IMR-90 (cell line): Measurements from ENCODE around the gene ADAMTS12. TPM values are rescaled to one million over a fixed set of nuclear protein-coding genes. Genes with fewer than 3 reads are reported as not detected.

Experiments used
- ATAC-seq: fragments of 200-7000 bp; cut with Tn5 transposase; 2 replicates; pipeline ENCODE4 v1.9.1; 2020; ENCODE audit warnings: low read depth, mild to moderate bottlenecking, moderate library complexity
- BruUV-seq: library from RNA; stranded (reverse); fragments of 400-500 nt; replicated peaks from 2 replicates; lab custom pipeline; 2021; lab: Mats Ljungman, UMichigan
- CTCF ChIA-PET: fragments of 300-600 bp; formaldehyde crosslinking; extraction: SDS; loops from one replicate; lab custom pipeline; 2021; ENCODE audit warnings: antibody characterized with exemption; lab: Yijun Ruan, JAX
- POLR2A ChIA-PET: fragments of 300-600 bp; sonication (Branson Sonifier 250); formaldehyde crosslinking; loops from one replicate; lab custom pipeline; 2022; ENCODE audit warnings: antibody characterized with exemption; ENCODE audit not compliant: unreplicated experiment; lab: Charles Lee
- DNase-seq: peaks from one replicate; pipeline ENCODE4 v3.0.0; 2013
- H2AFZ ChIP-seq: replicated peaks from 2 replicates; pipeline ENCODE3; 2013; ENCODE audit warnings: low read length, mild to moderate bottlenecking; ENCODE audit not compliant: poor library complexity
- H2AK5ac ChIP-seq: 2 replicates; pipeline ENCODE4 v1.6.1; 2013; ENCODE audit warnings: low read depth, low read length, inconsistent platforms
- H2AK9ac ChIP-seq: replicated peaks from 2 replicates; pipeline ENCODE3; 2013; ENCODE audit warnings: mild to moderate bottlenecking, low read depth, low read length, moderate library complexity; ENCODE audit not compliant: poor library complexity
- H2BK120ac ChIP-seq: 2 replicates; pipeline ENCODE4 v1.6.1; 2013; ENCODE audit warnings: low read depth, low read length, inconsistent platforms
- H2BK15ac ChIP-seq: 3 replicates; pipeline ENCODE4 v1.6.1; 2013; ENCODE audit warnings: low read depth, low read length, inconsistent platforms
- H2BK20ac ChIP-seq: 2 replicates; pipeline ENCODE4 v1.6.1; 2013; ENCODE audit warnings: low read depth, mild to moderate bottlenecking, inconsistent platforms, low read length, moderate library complexity
- H2BK5ac ChIP-seq: 2 replicates; pipeline ENCODE4 v1.6.1; 2013; ENCODE audit warnings: mild to moderate bottlenecking, low read depth, low read length, inconsistent platforms; ENCODE audit not compliant: poor library complexity, severe bottlenecking
- H3K14ac ChIP-seq: replicated peaks from 2 replicates; pipeline ENCODE4 v1.6.1; 2013; ENCODE audit warnings: low read depth, low read length, inconsistent platforms
- H3K18ac ChIP-seq: 2 replicates; pipeline ENCODE4 v1.6.1; 2013; ENCODE audit warnings: low read depth, low read length, control low read depth
- H3K23ac ChIP-seq: 2 replicates; pipeline ENCODE4 v1.6.1; 2013; ENCODE audit warnings: low read depth, low read length, inconsistent platforms
- H3K27ac ChIP-seq: 2 replicates; pipeline ENCODE4 v1.5.1; 2013; ENCODE audit warnings: mild to moderate bottlenecking, control low read depth, low read length; ENCODE audit not compliant: insufficient read depth
- H3K27me3 ChIP-seq: 2 replicates; pipeline ENCODE4 v1.6.1; 2013; ENCODE audit warnings: low read length; ENCODE audit not compliant: control insufficient read depth, insufficient read depth
- H3K36me3 ChIP-seq: 2 replicates; pipeline ENCODE4 v1.6.1; 2013; ENCODE audit warnings: low read length, mixed read lengths; ENCODE audit not compliant: control insufficient read depth, insufficient read depth
- H3K4ac ChIP-seq: 2 replicates; pipeline ENCODE4 v1.6.1; 2013; ENCODE audit warnings: low read depth, low read length, inconsistent platforms
- H3K4me1 ChIP-seq: 2 replicates; pipeline ENCODE4 v1.6.1; 2013; ENCODE audit warnings: low read length, mixed read lengths; ENCODE audit not compliant: control insufficient read depth, insufficient read depth
- H3K4me2 ChIP-seq: 2 replicates; pipeline ENCODE4 v1.6.1; 2013; ENCODE audit warnings: low read depth, mild to moderate bottlenecking, control low read depth, low read length, moderate library complexity
- H3K4me3 ChIP-seq: 2 replicates; pipeline ENCODE4 v1.5.1; 2013; ENCODE audit warnings: low read depth, mild to moderate bottlenecking, control low read depth, low read length, moderate library complexity; ENCODE audit not compliant: insufficient read depth
- H3K56ac ChIP-seq: 2 replicates; pipeline ENCODE4 v1.6.1; 2013; ENCODE audit warnings: low read length, inconsistent platforms; ENCODE audit not compliant: insufficient read depth; ENCODE audit errors: extremely low read depth
- H3K79me1 ChIP-seq, 2 experiments: 2 replicates each; pipeline ENCODE4 v1.6.1; 2013; ENCODE audit warnings: low read length in 2 of 2, inconsistent platforms in 1 of 2, low read depth in 1 of 2
- H3K9ac ChIP-seq: 2 replicates; pipeline ENCODE4 v1.6.1; 2013; ENCODE audit warnings: low read depth, low read length, control low read depth
- H3K9me1 ChIP-seq: 2 replicates; pipeline ENCODE4 v1.6.1; 2013; ENCODE audit warnings: low read length, inconsistent platforms; ENCODE audit not compliant: insufficient read depth
- H3K9me3 ChIP-seq: 2 replicates; pipeline ENCODE4 v1.6.1; 2013; ENCODE audit warnings: low read length; ENCODE audit not compliant: control insufficient read depth, insufficient read depth
- H4K20me1 ChIP-seq: 2 replicates; pipeline ENCODE4 v1.6.1; 2013; ENCODE audit warnings: low read length, inconsistent platforms; ENCODE audit not compliant: insufficient read depth
- H4K5ac ChIP-seq: 2 replicates; pipeline ENCODE4 v1.6.1; 2013; ENCODE audit warnings: mild to moderate bottlenecking, low read depth, low read length, control low read depth
- H4K8ac ChIP-seq, 2 experiments: 2 replicates each; pipeline ENCODE4 v1.6.1; 2013; ENCODE audit warnings: low read depth in 2 of 2, low read length in 2 of 2, control low read depth in 1 of 2, inconsistent platforms in 1 of 2
- H4K91ac ChIP-seq: 2 replicates; pipeline ENCODE4 v1.6.1; 2013; ENCODE audit warnings: low read depth, low read length, inconsistent platforms; ENCODE audit not compliant: insufficient read depth
- CEBPB ChIP-seq: IDR thresholded peaks from 2 replicates; pipeline ENCODE4 v1.6.1; 2012; ENCODE audit warnings: low read depth, low read length, improper control_type of control experiment
- MAZ ChIP-seq: IDR thresholded peaks from 2 replicates; pipeline ENCODE4 v1.6.1; 2012; ENCODE audit warnings: low read depth, mild to moderate bottlenecking, low read length, improper control_type of control experiment, moderate library complexity, borderline replicate concordance
- MXI1 ChIP-seq: IDR thresholded peaks from 2 replicates; pipeline ENCODE4 v1.6.1; 2012; ENCODE audit warnings: low read depth, mild to moderate bottlenecking, low read length, moderate library complexity, borderline replicate concordance
- RAD21 ChIP-seq: IDR thresholded peaks from 2 replicates; pipeline ENCODE4 v1.6.1; 2012; ENCODE audit warnings: low read length, improper control_type of control experiment
- WGBS, 2 experiments: methylation state at CpG; one replicate each; pipeline versions ENCODE4 v1.1.5 to v1.1.7; 2013; ENCODE audit warnings: missing lambda C conversion rate in 2 of 2; ENCODE audit not compliant: insufficient read length in 1 of 2; ENCODE audit errors: extremely low coverage in 2 of 2; 5-methylcytosine and 5-hydroxymethylcytosine counted together
- dilution Hi-C: fragments of 300-500 bp; cut with HindIII; formaldehyde crosslinking; loops from one replicate; pipeline ENCODE4 v1.14.3; 2018; ENCODE audit warnings: low sequenced_read_pairs; ENCODE audit not compliant: unreplicated experiment
- in situ Hi-C: fragments of 300-500 bp; cut with MboI; formaldehyde crosslinking; loops from 3 replicates; pipeline ENCODE4 v1.14.3; 2019; ENCODE audit warnings: low sequenced_read_pairs, inconsistent platforms, mixed read lengths
- intact Hi-C: fragments of 100-400 bp; cut with micrococcal nuclease; formaldehyde crosslinking; loops from 2 replicates; pipeline ENCODE4 v1.10.0; 2022
- polyA plus RNA-seq, 3 experiments: library from polyadenylated mRNA; depleted of rRNA; stranded (reverse); fragments of >200 nt; gene quantifications; 2 replicates each; pipeline ENCODE4 v1.2.3, GENCODE V29; 2012; ENCODE audit warnings: low replicate concordance in 1 of 3
- total RNA-seq: library from RNA; depleted of rRNA; stranded (reverse); fragments of >200 nt; gene quantifications from 2 replicates; pipeline ENCODE4 v1.2.3, GENCODE V29; 2012

The ADAMTS12 gene
- total and polyA plus RNA-seq, 2 of the 4 experiments (the other 2 are of a cell fraction), result 27.3 to 51.3 TPM

GRCh38 chr5:33753704-33754103, 138.1 kb downstream of the ADAMTS12 start:
- no peak overlapping the region for H3K27ac ChIP-seq
- in situ Hi-C loops (no loop called here), intact Hi-C loops (no loop called here), dilution Hi-C loops (no loop called here)
- ChIA-PET CTCF (no interaction called here), POLR2A (no interaction called here)
- no peak overlapping the region for H2BK20ac ChIP-seq
- no peak overlapping the region for H4K5ac ChIP-seq
- DNase-seq, result no peak
- peaks cover 9% of the 10 kb centered on the region; the same call in 1 of the 2 replicates for H3K9me1 ChIP-seq
- H2AK9ac ChIP-seq, result no peak overlapping the region
- no CpG with 5 or more reads among the region's 4 CpGs for WGBS, 2 experiments
- peaks cover 3% of the 10 kb centered on the region; the same call in 1 of the 2 replicates for H3K4me1 ChIP-seq
- no peak overlapping the region for H2BK120ac ChIP-seq
- TF ChIP-seq MXI1, result no peak
- TF ChIP-seq RAD21, result no peak
- no peak for TF ChIP-seq CEBPB
- no peak for TF ChIP-seq MAZ
- no peak overlapping the region for H3K9ac ChIP-seq
- H2AFZ ChIP-seq, result no peak overlapping the region
- H3K36me3 ChIP-seq, result no peaks in the 10 kb centered on the region
- H3K79me1 ChIP-seq, result peaks cover 7 to 32% of the 10 kb centered on the region in 2 experiments; a peak in 2 of 4 replicates
- no peak overlapping the region for H3K4me3 ChIP-seq
- ATAC-seq, result no peak
- H4K91ac ChIP-seq, result no peak overlapping the region
- no peaks in the 10 kb centered on the region for H3K9me3 ChIP-seq
- no peak overlapping the region for H2AK5ac ChIP-seq
- no peak overlapping the region for H3K23ac ChIP-seq
- no peak overlapping the region for H3K18ac ChIP-seq
- no peak overlapping the region for H3K56ac ChIP-seq
- H3K4ac ChIP-seq, result no peak overlapping the region
- H3K4me2 ChIP-seq, result no peak overlapping the region
- no peak overlapping the region for H2BK15ac ChIP-seq
- H3K14ac ChIP-seq, result no peak overlapping the region
- no peaks in the 10 kb centered on the region for H3K27me3 ChIP-seq
- BruUV-seq, result no TSS peak
- peaks cover 8% of the 10 kb centered on the region; the same call in 1 of the 2 replicates for H4K20me1 ChIP-seq
- no peak overlapping the region for H2BK5ac ChIP-seq
- H4K8ac ChIP-seq, result no peak overlapping the region
